Stimulated activated CD8-positive, alpha-beta memory T cell treated with anti-CD3 and anti-CD28 coated beads, Interleukin-15, amount 100 ng/mL, for 1 hour (primary cell): Measurements from ENCODE around the gene YTHDF2.
"Not testable (repeated sequence)": the region's sequence is repeated elsewhere in the genome, so short reads cannot be mapped to it uniquely, and the experiment has no call there.

Experiments used
- DNase-seq: peaks from one replicate; pipeline ENCODE4 v3.0.0-alpha.2; 2020; ENCODE audit warnings: low read depth

Gene YTHDF2

DNA sequence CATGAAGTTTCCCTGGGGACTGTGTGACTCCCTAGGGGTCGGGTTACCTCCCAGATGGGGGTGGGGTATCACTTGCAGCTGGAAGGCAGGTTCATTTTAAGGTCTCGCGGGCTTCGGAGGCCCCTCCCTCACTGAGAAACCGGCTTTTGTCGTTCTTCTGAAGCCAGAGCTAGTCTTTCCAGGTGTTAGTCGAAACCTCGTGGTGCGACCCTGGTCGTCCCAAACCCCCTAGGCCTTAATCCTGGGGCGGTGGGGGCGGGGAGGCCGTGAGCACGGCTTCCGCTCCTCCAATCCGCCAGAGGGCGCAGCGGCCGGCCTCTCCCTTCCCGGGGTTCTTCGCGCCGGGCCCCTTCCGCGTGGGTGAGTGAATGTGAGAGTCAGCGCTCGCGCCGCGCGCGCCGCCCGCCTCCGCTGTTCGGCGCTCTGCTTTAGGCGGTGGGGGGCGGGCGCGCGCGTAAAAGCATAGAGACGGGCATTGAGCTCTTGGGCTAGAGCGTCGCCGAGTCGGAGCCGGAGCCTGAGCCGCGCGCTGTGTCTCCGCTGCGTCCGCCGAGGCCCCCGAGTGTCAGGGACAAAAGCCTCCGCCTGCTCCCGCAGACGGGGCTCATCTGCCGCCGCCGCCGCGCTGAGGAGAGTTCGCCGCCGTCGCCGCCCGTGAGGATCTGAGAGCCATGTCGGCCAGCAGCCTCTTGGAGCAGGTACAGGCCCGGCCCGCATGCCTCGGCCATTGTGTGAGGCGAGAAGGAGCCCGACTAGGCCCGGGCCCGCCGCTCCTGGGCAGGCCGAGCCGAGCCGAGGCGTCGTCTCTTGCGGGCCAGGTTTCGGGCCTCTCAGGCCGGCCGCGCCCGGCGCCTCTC, at the start of gene YTHDF2:
Gene YTHDF2, plus strand, starts transcription at position 491 of the 857 bp plus-strand sequence. Its CDS starts 181 bp downstream, at position 672.
- DNase-seq: peak; percentile 96

DNA sequence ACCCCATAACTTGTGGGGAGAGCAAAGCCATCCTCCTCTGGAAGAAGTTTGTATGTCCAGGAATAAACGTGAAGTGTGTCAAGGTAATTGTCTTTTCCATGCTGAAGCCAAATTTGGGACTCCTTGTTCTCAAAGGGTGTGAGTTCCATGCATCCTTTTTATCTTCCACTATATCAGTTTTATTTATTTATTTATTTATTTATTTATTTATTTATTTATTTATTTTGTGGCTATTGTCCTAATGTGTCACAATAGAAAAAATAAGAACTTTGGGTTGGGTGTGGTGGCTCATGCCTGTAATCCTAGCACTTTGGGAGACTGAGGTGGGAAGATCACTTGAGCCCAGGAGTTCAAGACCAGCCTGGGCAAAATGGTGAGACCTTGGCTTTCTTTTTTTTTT, 45.1 kb upstream of the YTHDF2 start:
- DNase-seq: not testable (repeated sequence)

DNA sequence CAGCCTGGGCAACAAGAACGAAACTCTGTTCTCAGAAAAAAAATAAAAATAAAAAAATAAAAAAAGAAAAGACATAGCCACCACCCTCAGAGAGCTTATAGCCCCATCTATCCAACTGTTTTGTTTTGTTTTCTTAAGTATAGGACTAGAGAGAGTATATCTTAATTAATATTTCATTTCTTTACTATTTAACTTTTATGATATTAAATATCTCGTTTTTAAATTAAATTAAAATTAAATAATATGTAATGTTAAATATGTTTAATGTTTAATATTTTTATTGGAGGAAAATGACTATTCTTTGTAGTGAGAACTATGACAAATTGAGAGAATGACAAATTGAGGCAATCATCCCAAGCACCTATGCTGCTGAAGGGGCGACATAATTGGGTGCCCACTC, 33.1 kb upstream of the YTHDF2 start:
- no peak for DNase-seq

DNA sequence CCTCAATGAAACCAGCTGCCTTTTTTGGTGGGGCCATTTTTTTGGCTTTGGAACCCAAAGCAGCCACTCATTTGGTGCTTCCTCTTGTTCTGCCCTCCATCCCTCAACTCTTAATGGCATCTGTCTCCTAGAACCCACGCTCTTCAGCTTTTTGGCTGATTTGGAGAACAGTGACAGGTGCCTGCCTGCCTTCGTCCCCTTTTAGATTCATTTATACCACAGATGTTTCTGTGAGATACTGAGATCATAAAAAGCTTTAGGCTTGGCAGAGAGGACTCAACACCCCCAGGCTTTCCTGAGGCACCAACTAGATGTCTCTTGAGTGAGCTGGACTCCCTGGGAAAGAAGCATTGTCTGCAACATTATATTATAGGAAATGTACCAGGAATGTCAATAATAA, 20.4 kb upstream of the YTHDF2 start:
- no peak for DNase-seq

DNA sequence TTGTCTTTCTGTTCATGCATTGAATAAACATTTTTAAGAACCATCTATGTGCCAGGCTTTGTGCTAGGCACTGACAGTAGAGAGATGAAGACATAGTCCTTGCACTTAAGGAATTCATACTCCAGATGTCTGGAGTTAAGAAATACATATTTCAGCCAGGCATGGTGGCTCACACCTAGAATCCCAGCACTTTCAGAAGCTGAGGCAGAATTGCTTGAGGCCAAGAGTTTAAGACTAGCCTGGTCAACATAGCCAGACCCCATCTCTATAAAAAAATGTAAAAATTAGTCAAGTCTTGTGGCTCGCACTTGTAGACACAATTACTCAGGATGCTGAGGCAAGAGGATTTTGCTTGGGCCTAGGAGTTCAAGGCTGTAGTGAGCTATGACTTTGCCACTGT, 18.6 kb upstream of the YTHDF2 start:
- DNase-seq: no peak

GRCh38 chr1:28718586-28719331, 18.0 kb upstream of the YTHDF2 start:
- no peak for DNase-seq

GRCh38 chr1:28719332-28719619, 17.5 kb upstream of the YTHDF2 start:
- no peak for DNase-seq

- DNase-seq: no peak
Observed at GRCh38 chr1:28720376-28720775, 16.4 kb upstream of the YTHDF2 start.

DNA sequence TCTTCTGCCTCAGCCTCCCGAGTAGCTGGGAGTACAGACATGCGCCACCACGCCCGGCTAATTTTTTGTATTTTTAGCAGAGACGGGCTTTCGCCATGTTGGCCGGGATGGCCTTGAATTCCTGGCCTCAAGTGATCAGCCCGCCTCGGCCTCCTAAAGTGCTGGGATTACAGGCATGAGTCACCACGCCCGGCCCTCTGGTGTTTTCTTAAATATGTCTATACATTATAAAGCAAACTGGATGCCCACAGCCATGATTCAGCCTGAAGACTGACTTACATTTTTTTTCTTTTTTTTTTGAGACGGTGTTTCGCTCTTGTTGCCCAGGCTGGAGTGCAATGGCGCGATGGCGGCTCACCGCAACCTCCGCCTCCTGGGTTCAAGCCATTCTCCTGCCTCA, 14.8 kb upstream of the YTHDF2 start:
- not testable (repeated sequence) for DNase-seq

GRCh38 chr1:28725365-28725764, 11.4 kb upstream of the YTHDF2 start:
- not testable (repeated sequence) for DNase-seq

DNA sequence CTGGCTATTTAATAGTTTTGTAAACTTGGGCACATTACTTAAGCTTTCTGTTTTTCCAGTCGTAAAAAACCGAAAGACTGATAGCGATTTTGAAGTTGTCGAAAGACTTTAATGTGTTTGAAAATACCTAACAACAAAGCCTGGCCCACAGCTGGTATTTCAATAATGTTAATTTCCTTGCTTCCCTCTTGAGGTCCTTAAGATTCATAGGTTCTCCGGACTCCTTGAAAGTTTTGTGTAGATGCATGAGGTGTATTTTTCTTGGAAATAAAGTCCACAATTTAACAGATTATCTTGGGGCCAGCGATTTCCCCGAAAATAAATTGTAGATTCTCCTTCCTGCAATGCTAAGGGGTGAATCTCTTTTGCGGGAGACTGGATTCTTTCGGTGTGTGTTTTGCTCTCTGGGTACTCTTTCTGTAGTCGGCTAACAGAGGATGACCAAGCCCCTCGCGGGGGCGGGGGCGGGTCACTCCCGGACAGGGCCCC, 735 bp upstream of the YTHDF2 start:
- no peak for DNase-seq

GRCh38 chr1:28737307-28738132, 780 bp downstream of the YTHDF2 start:
- peak; percentile 6 for DNase-seq

DNA sequence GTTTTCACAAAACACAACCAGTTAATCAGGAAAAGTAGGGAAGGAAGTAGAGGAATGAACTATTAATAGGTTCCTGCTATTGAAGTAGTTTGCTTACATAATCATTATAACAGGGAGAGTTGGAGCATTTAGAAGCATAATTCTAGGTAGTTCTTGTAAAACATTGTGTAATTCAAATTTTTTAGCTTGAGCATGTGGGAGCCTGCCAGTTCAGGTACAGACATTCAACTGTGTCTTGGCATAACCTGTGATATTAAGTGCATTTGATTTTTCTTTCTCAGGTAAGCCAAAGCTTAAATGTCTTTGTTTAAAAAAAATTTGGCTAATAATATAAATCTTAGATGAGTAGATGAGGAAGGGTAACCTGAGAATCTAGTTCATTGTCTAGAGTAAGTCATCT, 3.4 kb downstream of the YTHDF2 start:
- DNase-seq: no peak

DNA sequence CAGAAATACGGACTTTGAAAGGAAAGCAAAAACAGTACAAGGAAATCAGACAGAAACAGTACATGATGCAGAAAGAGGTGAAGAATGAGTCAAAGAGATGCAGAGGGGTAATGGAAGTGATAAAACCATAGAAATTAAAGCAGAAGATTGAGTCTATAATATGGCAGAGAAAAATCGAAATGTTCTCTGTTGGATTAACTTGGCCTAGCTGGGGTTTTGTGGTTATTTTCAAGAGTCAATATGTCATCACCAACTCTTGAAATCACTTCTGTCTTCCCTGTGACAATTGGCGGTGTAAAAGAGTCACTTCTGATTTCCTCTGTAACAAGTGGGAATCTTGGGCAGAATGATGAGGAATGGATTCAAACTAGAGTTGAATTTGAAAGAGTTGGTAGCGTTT, 7.4 kb downstream of the YTHDF2 start:
- no peak for DNase-seq

DNA sequence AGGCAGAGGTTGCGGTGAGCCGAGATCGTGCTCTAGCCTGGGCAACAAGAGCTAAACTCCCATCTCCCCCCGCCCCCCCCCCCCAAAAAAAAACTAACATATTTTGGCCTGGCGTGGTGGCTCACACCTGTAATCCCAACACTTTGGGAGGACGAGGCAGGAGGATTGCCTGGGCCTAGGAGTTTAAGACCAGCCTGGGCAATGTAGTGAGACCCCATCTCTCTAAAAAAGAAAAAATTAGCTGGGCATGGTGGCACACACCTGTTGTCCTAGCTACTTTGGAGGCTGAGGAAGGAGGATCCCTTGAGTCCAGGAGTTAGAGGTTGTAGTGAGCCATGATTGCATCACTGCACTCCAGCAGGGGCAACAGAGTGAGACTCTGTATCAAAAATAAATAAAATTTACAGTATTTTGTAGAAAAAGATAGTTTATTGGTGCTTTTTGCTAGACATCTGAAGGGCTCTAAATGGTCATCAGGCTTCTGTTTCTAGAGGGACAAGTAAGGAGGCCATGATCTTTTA, 9.0 kb downstream of the YTHDF2 start:
- DNase-seq: no peak

- no peak for DNase-seq
Observed at GRCh38 chr1:28750330-28750729, 13.6 kb downstream of the YTHDF2 start.

GRCh38 chr1:28750771-28751294, 14.1 kb downstream of the YTHDF2 start:
- not testable (repeated sequence) for DNase-seq

GRCh38 chr1:28751315-28752060, 14.7 kb downstream of the YTHDF2 start:
- no peak for DNase-seq

- no peak for DNase-seq
Observed at GRCh38 chr1:28755701-28756100, 19.0 kb downstream of the YTHDF2 start.

DNA sequence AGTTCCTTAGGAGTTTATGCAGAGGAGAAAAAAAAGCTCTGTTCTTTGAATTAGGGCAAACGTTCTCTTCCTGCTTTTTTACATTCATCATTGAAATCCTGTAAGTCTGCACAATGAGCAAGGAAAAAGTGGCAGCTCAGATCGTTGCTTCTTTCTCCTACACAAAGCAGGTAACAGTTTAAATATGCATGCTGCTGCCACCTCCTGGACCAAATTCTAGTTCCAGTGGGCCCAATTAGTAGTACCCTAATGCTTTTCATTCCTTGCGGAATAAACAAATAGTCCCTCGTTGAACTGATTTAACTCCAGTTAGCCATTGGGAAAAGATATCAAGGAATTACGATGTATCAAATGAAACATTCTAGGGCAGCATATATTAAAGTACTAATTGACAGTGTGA, 20.1 kb downstream of the YTHDF2 start:
- no peak for DNase-seq

- DNase-seq: no peak
Observed at GRCh38 chr1:28758420-28758819, 21.7 kb downstream of the YTHDF2 start.
